GM12892 (cell line): ENCODE measurements around the gene NDUFB11.

ENCODE experiments used
- POLR2A ChIP-seq: IDR thresholded peaks from 2 replicates; pipeline ENCODE4 v1.6.1; 2011; ENCODE audit warnings: low read depth, low read length, control low read depth
- POLR2AphosphoS5 ChIP-seq: IDR thresholded peaks from 2 replicates; pipeline ENCODE4 v1.6.1; 2011; ENCODE audit warnings: low read depth, low read length, control low read depth
- TAF1 ChIP-seq: IDR thresholded peaks from 2 replicates; pipeline ENCODE4 v1.6.1; 2011; ENCODE audit warnings: low read depth, mild to moderate bottlenecking, control low read depth, low read length, borderline replicate concordance

GRCh38 chrX:47176101-47176740 is 31.7 kb upstream of the NDUFB11 start:
- TF ChIP-seq POLR2A (no peak), TAF1 (no peak), POLR2AphosphoS5 (no peak)
